ENCODE results near the gene CSRP1. TPM values are rescaled to one million over a fixed set of nuclear protein-coding genes. Genes with fewer than 3 reads are reported as not detected.

CSRP1 gene
- total and polyA plus RNA-seq, 4 experiments from 2014 or later: 34.2 to 79.3 (median 55.3) TPM

DNA sequence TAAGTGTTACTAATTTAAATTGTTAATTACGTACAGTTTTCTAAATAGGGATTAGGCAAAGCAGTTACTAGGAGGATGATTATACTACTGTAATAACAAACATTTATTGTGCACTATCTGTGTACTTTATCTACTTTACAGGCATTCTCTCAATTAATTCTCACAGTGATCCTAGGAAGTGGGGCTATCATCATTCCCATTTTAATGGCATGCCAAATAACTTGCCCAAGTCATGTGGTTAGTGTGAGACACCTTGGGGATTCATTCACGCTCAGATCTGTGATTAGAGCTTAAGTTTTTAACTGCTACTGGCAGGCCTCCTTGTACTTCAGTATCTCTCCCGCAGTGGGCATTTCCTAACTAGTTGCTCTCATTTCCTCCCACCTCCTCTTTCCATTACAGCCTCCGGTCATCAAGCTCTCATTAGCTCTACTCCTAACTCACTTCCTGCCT lies 49.4 kb downstream of the CSRP1 start:
- ChIA-PET CTCF (ENCODE audit: partially characterized antibody) (interaction anchor here (1.4 to 3.5 kb wide), 2 partner anchors 11 to 55 kb away, joined by 4 to 10 read pairs; no protein-coding TSS in a partner anchor), POLR2A (ENCODE audit: partially characterized antibody) (no interaction called here)
- H3K36me3 Mint-ChIP-seq: no peaks in the 10 kb centered on the region
- H3K27me3 Mint-ChIP-seq: peaks cover 2 to 3% of the 10 kb centered on the region in 2 donors
- Histone ChIP-seq H3K36me3 (ENCODE audit: insufficient read depth, low read length) (no peaks in the 10 kb centered on the region), H3K4me1 (ENCODE audit: insufficient read depth, low read length) (no peaks in the 10 kb centered on the region), H3K9me3 (ENCODE audit: control insufficient read depth in 1 of 2, low read length in 2 of 2) (no peaks in the 10 kb centered on the region), H3K4me3 (ENCODE audit: low read length in 2 of 2) (no peak overlapping the region), H3K27ac (ENCODE audit: low read depth, low read length) (no peak overlapping the region), H3K27me3 (ENCODE audit: insufficient read depth, low read length) (no peaks in the 10 kb centered on the region)
- intact Hi-C loops (cut with micrococcal nuclease): no loop called here
- peaks cover 0 to 3% (median 0%) of the 10 kb centered on the region in 4 donors for H3K4me1 Mint-ChIP-seq
- no peak overlapping the region for H3K4me3 Mint-ChIP-seq
- no peak overlapping the region for H3K27ac Mint-ChIP-seq
- DNase-seq: no peak
- H3K9me3 Mint-ChIP-seq: peaks cover 0 to 2% (median 0%) of the 10 kb centered on the region in 8 donors

DNA sequence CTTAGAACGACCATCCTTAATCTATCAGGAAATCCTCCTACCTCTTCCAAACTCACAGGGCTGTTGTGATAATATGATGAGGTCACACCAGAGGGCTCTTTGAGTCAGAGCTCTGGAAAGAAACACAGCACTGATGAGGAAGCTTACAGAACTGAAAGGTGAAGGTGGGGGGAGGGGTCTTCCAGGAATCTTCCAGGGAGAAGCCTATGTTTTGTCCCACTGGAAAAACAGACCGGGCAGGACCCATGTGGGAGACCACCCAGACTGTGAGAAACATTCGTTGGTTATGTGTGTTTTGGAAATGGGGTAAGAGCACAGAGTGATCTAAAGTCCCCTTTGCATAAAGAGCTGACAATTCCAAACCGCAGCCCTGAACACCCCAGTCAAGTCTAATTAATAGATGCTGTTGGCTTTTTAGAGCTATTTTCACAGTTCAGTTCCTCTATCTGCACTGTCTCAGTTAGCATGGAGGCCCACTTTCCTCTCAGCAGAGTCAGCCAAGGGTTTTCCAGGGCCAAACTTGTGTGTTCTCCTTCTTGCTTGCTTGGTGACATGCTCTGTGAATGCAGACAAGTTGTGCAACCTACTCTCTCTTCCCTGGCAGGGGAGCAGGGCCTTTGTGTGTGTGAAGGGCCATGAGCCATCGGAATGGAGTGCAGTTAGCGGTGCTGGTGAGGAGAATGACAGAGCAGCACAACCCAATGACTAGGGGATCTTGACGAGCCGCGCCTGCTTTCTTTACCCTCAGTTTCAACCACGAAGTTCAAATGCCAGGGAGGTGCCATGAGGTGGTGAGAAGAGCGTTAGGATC lies 50.2 kb downstream of the CSRP1 start:
- ChIA-PET POLR2A (ENCODE audit: partially characterized antibody) (no interaction called here), CTCF (ENCODE audit: partially characterized antibody) (interaction anchor here (0.6 to 3.5 kb wide), 3 partner anchors 10 to 56 kb away, joined by 3 to 10 read pairs (median 4); no protein-coding TSS in a partner anchor)
- no peaks in the 10 kb centered on the region for H3K36me3 Mint-ChIP-seq
- H3K9me3 Mint-ChIP-seq: peaks cover 0 to 2% (median 0%) of the 10 kb centered on the region in 8 donors
- Histone ChIP-seq H3K27me3 (ENCODE audit: insufficient read depth, low read length) (no peaks in the 10 kb centered on the region), H3K36me3 (ENCODE audit: insufficient read depth, low read length) (no peaks in the 10 kb centered on the region), H3K27ac (ENCODE audit: low read depth, low read length) (no peak overlapping the region), H3K4me1 (ENCODE audit: insufficient read depth, low read length) (no peaks in the 10 kb centered on the region), H3K9me3 (ENCODE audit: control insufficient read depth in 1 of 2, low read length in 2 of 2) (no peaks in the 10 kb centered on the region), H3K4me3 (ENCODE audit: low read length in 2 of 2) (no peak overlapping the region)
- H3K27ac Mint-ChIP-seq: no peak overlapping the region
- H3K4me3 Mint-ChIP-seq: no peak overlapping the region
- peaks cover 2 to 4% of the 10 kb centered on the region in 2 donors for H3K27me3 Mint-ChIP-seq
- peaks cover 0 to 3% (median 0%) of the 10 kb centered on the region in 4 donors for H3K4me1 Mint-ChIP-seq
- intact Hi-C loops (cut with micrococcal nuclease): no loop called here
- DNase-seq: no peak

DNA sequence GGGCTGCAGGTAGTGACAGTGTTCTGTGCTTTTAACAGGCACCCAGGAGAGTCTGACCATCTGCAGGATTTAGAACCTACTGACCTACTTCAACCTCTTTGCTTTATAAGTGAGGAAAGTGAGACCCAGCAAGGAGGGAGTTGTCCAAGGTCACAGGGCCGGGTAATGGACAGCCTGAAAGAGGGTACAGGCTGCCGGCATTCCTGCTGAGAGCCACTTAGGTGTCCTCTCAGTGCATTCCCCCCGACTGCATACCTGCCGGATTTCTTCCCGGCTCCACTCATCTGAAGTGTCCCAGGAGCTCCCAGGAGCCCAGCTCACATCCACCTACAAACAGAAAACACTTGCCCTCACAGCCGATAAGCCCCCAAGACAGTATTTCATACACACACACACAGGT lies 51.8 kb downstream of the CSRP1 start:
- Histone ChIP-seq H3K27ac (ENCODE audit: low read depth, low read length) (no peak overlapping the region), H3K27me3 (ENCODE audit: insufficient read depth, low read length) (no peaks in the 10 kb centered on the region), H3K4me1 (ENCODE audit: insufficient read depth, low read length) (no peaks in the 10 kb centered on the region), H3K36me3 (ENCODE audit: insufficient read depth, low read length) (no peaks in the 10 kb centered on the region), H3K4me3 (ENCODE audit: low read length in 2 of 2) (no peak overlapping the region), H3K9me3 (ENCODE audit: control insufficient read depth in 1 of 2, low read length in 2 of 2) (no peaks in the 10 kb centered on the region)
- intact Hi-C loops (cut with micrococcal nuclease): no loop called here
- Mint-ChIP-seq H3K36me3 (no peaks in the 10 kb centered on the region), H3K4me3 (peak overlapping the region in 1 of 8 donors; percentile 5), H3K9me3 (peaks cover 0 to 2% (median 0%) of the 10 kb centered on the region in 8 donors), H3K27ac (peak overlapping the region in 1 of 7 donors; percentile 5), H3K4me1 (peaks cover 0 to 3% (median 0%) of the 10 kb centered on the region in 4 donors), H3K27me3 (peaks cover 2 to 6% of the 10 kb centered on the region in 2 donors)
- CTCF ChIA-PET (ENCODE audit: partially characterized antibody): interaction anchor here (3.5 kb wide), 1 partner anchor 8 kb away, joined by 10 read pairs; no protein-coding TSS in a partner anchor
- POLR2A ChIA-PET (ENCODE audit: partially characterized antibody): no interaction called here
- no peak for DNase-seq

DNA sequence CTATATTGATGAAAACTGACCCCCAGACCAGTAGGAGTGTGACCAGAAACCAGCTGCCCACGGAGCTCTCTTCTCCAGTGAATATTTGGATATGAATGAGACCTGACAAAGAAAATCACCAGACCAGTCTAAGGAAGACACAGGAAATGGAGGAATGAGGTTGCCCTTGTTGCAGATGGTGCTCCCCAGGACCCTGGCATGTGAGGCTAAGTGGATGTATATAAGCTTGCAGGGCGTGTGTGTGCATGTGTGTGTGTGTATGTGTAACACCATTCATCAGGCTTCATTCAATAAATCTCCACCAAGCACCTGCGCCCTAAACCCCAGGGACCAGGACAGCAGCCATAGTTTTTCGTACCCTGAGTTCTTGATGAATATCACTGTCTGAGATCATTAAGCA lies 52.3 kb downstream of the CSRP1 start:
- ChIA-PET CTCF (ENCODE audit: partially characterized antibody) (interaction anchor here (0.6 to 1.2 kb wide), 2 partner anchors 19 to 27 kb away, joined by 4 to 5 read pairs; no protein-coding TSS in a partner anchor), POLR2A (ENCODE audit: partially characterized antibody) (no interaction called here)
- peaks cover 0 to 2% (median 0%) of the 10 kb centered on the region in 8 donors for H3K9me3 Mint-ChIP-seq
- peaks cover 4 to 8% of the 10 kb centered on the region in 2 donors for H3K27me3 Mint-ChIP-seq
- intact Hi-C loops (cut with micrococcal nuclease): no loop called here
- no peaks in the 10 kb centered on the region for H3K36me3 Mint-ChIP-seq
- Histone ChIP-seq H3K27me3 (ENCODE audit: insufficient read depth, low read length) (no peaks in the 10 kb centered on the region), H3K4me1 (ENCODE audit: insufficient read depth, low read length) (no peaks in the 10 kb centered on the region), H3K4me3 (ENCODE audit: low read length in 2 of 2) (no peak overlapping the region), H3K9me3 (ENCODE audit: control insufficient read depth in 1 of 2, low read length in 2 of 2) (no peaks in the 10 kb centered on the region), H3K27ac (ENCODE audit: low read depth, low read length) (no peak overlapping the region), H3K36me3 (ENCODE audit: insufficient read depth, low read length) (no peaks in the 10 kb centered on the region)
- DNase-seq: no peak
- no peak overlapping the region for H3K27ac Mint-ChIP-seq
- peaks cover 0 to 3% (median 0%) of the 10 kb centered on the region in 4 donors for H3K4me1 Mint-ChIP-seq
- no peak overlapping the region for H3K4me3 Mint-ChIP-seq

DNA sequence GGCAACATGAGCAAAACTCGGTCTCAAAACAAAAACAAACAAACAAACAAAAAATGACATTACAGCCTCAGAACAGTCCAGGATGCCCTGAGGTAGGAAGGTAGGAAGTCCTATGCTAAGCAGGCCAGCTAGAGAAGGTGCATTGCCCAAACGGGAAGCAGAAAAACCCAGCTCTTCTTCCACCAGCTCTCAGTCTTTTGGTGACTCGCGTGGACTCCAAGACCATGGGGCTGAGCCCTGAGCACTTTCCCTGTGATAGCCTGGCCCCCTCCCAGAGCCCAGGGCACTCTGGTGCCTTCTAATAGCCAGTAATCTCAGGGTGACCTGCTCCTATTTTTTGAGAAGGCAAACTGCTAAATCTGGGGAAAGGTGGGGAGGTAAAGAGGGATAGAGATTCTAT lies 54.1 kb downstream of the CSRP1 start:
- no peak overlapping the region for H3K4me3 Mint-ChIP-seq
- no peak overlapping the region for H3K4me3 ChIP-seq (ENCODE audit: low read length in 2 of 2)
- H3K27me3 ChIP-seq (ENCODE audit: insufficient read depth, low read length): no peaks in the 10 kb centered on the region
- intact Hi-C loops (cut with micrococcal nuclease): no loop called here
- no peak overlapping the region for H3K27ac Mint-ChIP-seq
- H3K27me3 Mint-ChIP-seq: peaks cover 7 to 8% of the 10 kb centered on the region in 2 donors
- H3K27ac ChIP-seq (ENCODE audit: low read depth, low read length): no peak overlapping the region
- no peaks in the 10 kb centered on the region for H3K36me3 ChIP-seq (ENCODE audit: insufficient read depth, low read length)
- no peaks in the 10 kb centered on the region for H3K36me3 Mint-ChIP-seq
- H3K4me1 ChIP-seq (ENCODE audit: insufficient read depth, low read length): peaks cover 5% of the 10 kb centered on the region
- ChIA-PET POLR2A (ENCODE audit: partially characterized antibody) (interaction anchor here (0.6 kb wide), 1 partner anchor 17 kb away, joined by 3 read pairs; no protein-coding TSS in a partner anchor), CTCF (ENCODE audit: partially characterized antibody) (interaction anchor here (1.1 kb wide), 1 partner anchor 60 kb away, joined by 3 read pairs; no protein-coding TSS in a partner anchor)
- H3K9me3 Mint-ChIP-seq: peaks cover 0 to 2% (median 0%) of the 10 kb centered on the region in 8 donors
- no peak for DNase-seq
- peaks cover 0 to 4% (median 3%) of the 10 kb centered on the region in 4 donors for H3K4me1 Mint-ChIP-seq
- H3K9me3 ChIP-seq (ENCODE audit: control insufficient read depth in 1 of 2, low read length in 2 of 2): no peaks in the 10 kb centered on the region

DNA sequence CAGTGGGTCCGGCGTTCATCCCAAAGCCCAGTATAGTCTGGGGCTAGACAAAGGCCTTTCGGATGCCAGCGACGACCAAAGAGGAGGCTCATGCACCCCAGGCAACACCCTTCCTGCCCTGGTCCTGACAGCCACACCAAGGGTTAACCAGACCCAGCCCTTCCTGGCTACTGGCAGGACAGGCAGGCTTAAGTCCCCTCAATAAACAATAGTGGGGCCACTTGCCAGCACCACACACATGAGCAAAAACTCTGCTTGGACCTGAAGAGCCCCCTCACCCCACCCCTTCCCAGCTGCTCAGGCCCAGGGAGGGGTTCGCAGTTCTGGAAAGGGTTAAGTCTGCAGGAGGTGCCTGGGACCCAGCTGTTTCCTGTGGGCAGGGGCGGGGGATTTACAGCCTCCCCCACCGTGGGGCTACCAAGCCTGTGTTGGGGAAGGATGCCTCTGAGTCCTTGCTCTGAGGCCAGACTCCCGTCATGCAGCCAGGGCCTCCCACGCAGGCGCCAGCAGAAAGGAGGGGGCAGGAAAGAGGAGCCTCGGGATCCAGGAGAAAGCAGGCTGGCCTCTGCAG lies 56.1 kb downstream of the CSRP1 start:
- Mint-ChIP-seq H3K4me1 (peaks cover 0 to 4% (median 4%) of the 10 kb centered on the region in 4 donors), H3K27me3 (peaks cover 8 to 11% of the 10 kb centered on the region in 2 donors), H3K9me3 (peaks cover 0 to 2% (median 0%) of the 10 kb centered on the region in 8 donors), H3K4me3 (no peak overlapping the region), H3K36me3 (no peaks in the 10 kb centered on the region), H3K27ac (no peak overlapping the region)
- POLR2A ChIA-PET (ENCODE audit: partially characterized antibody): no interaction called here
- H3K27ac ChIP-seq (ENCODE audit: low read depth, low read length): no peak overlapping the region
- H3K4me1 ChIP-seq (ENCODE audit: insufficient read depth, low read length): peaks cover 6% of the 10 kb centered on the region
- no peaks in the 10 kb centered on the region for H3K27me3 ChIP-seq (ENCODE audit: insufficient read depth, low read length)
- no peak overlapping the region for H3K4me3 ChIP-seq (ENCODE audit: low read length in 2 of 2)
- H3K9me3 ChIP-seq (ENCODE audit: control insufficient read depth in 1 of 2, low read length in 2 of 2): no peaks in the 10 kb centered on the region
- intact Hi-C loops (cut with micrococcal nuclease): no loop called here
- CTCF ChIA-PET (ENCODE audit: partially characterized antibody): interaction anchor here (1.4 to 4.5 kb wide), 2 partner anchors 30 to 62 kb away, joined by 4 to 48 read pairs; no protein-coding TSS in a partner anchor
- H3K36me3 ChIP-seq (ENCODE audit: insufficient read depth, low read length): no peaks in the 10 kb centered on the region
- DNase-seq: no peak

DNA sequence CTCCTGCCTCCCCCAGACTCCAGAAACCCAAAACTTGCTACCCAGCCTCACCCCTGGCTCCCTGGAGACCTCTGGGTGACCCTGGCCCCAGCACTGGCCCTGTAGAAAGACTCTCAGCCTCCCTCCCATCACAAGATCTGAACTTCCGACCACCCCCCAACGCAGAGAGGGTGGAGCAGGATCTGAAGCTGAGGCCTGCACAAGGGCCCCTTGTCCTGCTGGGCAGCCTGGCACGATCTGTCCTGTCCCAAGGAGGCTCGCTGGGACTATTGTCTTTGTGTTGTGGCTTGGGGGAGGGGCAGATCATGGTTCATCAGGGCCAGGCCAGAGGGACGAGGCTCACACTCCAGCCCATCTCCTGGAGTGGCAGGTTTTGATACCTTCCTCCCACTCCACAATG lies 57.9 kb downstream of the CSRP1 start:
- peaks cover 0 to 4% (median 3%) of the 10 kb centered on the region in 4 donors for H3K4me1 Mint-ChIP-seq
- Histone ChIP-seq H3K36me3 (ENCODE audit: insufficient read depth, low read length) (no peaks in the 10 kb centered on the region), H3K4me3 (ENCODE audit: low read length in 2 of 2) (no peak overlapping the region), H3K4me1 (ENCODE audit: insufficient read depth, low read length) (peaks cover 6% of the 10 kb centered on the region), H3K27me3 (ENCODE audit: insufficient read depth, low read length) (no peaks in the 10 kb centered on the region), H3K9me3 (ENCODE audit: control insufficient read depth in 1 of 2, low read length in 2 of 2) (no peaks in the 10 kb centered on the region), H3K27ac (ENCODE audit: low read depth, low read length) (no peak overlapping the region)
- intact Hi-C loops (cut with micrococcal nuclease): loop anchor here (1.0 to 2.0 kb wide), 3 partner anchors 20 to 64 kb away; partner anchors contain the start of gene PHLDA3
- no peak overlapping the region for H3K4me3 Mint-ChIP-seq
- DNase-seq: no peak
- CTCF ChIA-PET (ENCODE audit: partially characterized antibody): interaction anchor here (0.6 to 4.5 kb wide), 8 partner anchors 8 to 64 kb away, joined by 3 to 48 read pairs (median 7); no protein-coding TSS in a partner anchor
- H3K36me3 Mint-ChIP-seq: no peaks in the 10 kb centered on the region
- H3K27me3 Mint-ChIP-seq: peaks cover 5 to 9% of the 10 kb centered on the region in 2 donors
- POLR2A ChIA-PET (ENCODE audit: partially characterized antibody): interaction anchor here (1.5 kb wide), 1 partner anchor 64 kb away, joined by 4 read pairs; no protein-coding TSS in a partner anchor
- no peak overlapping the region for H3K27ac Mint-ChIP-seq
- peaks cover 0 to 4% (median 0%) of the 10 kb centered on the region in 8 donors for H3K9me3 Mint-ChIP-seq

Measured in CD4-positive, alpha-beta memory T cell (primary cell).